ENCODE data around the gene ZNF318.

The ZNF318 gene

DNA sequence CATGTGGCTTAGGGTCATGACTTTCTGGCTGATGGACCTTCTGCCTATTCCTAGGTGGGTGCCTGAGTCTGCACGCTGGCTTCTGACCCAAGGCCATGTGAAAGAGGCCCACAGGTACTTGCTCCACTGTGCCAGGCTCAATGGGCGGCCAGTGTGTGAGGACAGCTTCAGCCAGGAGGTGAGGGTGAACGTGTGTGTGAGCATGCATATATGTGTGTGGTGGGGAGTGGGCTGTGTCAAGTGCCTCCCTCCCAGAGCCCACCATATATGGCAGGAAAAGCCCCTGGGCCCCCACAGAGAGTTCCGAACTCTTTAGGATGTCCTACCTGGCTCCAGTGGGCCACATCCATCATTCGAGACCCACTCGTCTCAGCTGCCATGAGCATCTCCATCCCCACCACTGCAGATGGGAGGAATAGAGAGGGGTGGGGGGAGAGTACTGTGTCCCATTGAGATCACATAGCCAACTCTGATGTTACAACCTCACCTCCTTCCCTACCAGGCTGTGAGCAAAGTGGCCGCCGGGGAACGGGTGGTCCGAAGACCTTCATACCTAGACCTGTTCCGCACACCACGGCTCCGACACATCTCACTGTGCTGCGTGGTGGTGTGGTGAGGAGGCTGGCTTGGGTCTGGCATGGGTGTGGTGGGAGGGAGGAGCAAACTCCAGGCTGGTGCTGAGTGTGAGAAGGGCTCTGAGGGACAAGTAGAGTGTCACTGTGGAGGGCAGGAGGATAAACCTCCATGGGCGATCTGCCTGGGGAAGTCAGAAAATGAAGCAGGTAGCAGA is 68.2 kb downstream of the ZNF318 start:
- Histone ChIP-seq H3K27ac (no peak overlapping the region), H3K27me3 (peaks cover 0 to 53% of the 10 kb centered on the region in 2 donors), H3K9me3 (no peaks in the 10 kb centered on the region), H3K4me1 (no peaks in the 10 kb centered on the region), H3K4me3 (no peak overlapping the region), H3K36me3 (no peaks in the 10 kb centered on the region)
- TF ChIP-seq, protein P1, sequence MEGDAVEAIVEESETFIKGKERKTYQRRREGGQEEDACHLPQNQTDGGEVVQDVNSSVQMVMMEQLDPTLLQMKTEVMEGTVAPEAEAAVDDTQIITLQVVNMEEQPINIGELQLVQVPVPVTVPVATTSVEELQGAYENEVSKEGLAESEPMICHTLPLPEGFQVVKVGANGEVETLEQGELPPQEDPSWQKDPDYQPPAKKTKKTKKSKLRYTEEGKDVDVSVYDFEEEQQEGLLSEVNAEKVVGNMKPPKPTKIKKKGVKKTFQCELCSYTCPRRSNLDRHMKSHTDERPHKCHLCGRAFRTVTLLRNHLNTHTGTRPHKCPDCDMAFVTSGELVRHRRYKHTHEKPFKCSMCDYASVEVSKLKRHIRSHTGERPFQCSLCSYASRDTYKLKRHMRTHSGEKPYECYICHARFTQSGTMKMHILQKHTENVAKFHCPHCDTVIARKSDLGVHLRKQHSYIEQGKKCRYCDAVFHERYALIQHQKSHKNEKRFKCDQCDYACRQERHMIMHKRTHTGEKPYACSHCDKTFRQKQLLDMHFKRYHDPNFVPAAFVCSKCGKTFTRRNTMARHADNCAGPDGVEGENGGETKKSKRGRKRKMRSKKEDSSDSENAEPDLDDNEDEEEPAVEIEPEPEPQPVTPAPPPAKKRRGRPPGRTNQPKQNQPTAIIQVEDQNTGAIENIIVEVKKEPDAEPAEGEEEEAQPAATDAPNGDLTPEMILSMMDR (IDR thresholded peaks at IDR 0.05), result no peak
- DNase-seq, result no peak
- intact Hi-C loops (cut with DNase I; ENCODE audit: low total_unique reads), result no loop called here

DNA sequence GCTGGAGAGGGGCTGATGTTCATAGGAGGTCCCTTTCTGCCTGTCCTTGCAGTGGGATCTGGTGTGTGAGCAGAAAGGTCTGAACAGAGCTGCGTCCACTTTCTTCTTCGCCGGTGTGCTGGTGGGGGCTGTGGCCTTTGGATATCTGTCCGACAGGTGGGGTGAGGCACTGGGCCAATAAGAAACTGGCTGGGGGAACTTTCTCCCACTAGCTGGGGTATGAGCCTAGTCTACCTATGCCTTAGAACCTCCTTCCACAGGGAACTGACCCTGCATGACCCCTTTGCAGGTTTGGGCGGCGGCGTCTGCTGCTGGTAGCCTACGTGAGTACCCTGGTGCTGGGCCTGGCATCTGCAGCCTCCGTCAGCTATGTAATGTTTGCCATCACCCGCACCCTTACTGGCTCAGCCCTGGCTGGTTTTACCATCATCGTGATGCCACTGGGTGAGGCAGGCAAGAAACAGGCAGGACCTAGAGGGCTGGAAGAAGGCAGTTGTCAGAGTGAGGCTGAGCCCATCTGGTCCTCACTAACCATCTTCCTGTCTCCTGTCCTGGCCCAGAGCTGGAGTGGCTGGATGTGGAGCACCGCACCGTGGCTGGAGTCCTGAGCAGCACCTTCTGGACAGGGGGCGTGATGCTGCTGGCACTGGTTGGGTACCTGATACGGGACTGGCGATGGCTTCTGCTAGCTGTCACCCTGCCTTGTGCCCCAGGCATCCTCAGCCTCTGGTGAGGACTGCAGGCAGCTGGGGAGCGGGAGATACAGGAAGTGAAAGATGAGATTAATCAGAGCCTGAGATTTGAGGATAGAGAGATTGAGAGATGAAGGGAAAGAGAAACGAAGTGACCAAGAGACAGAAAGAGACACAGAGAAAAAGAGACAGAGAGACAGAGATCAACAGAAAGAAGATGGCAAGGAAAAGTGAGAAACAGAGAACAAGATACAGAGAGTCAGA is 69.8 kb downstream of the ZNF318 start:
- Histone ChIP-seq H3K9me3 (no peaks in the 10 kb centered on the region), H3K27me3 (peaks cover 0 to 48% of the 10 kb centered on the region in 2 donors), H3K4me1 (no peaks in the 10 kb centered on the region), H3K4me3 (no peak overlapping the region), H3K27ac (no peak overlapping the region), H3K36me3 (no peaks in the 10 kb centered on the region)
- TF ChIP-seq, protein P1 (IDR thresholded peaks at IDR 0.05), result no peak
- intact Hi-C loops (cut with DNase I; ENCODE audit: low total_unique reads), result no loop called here
- no peak for DNase-seq

DNA sequence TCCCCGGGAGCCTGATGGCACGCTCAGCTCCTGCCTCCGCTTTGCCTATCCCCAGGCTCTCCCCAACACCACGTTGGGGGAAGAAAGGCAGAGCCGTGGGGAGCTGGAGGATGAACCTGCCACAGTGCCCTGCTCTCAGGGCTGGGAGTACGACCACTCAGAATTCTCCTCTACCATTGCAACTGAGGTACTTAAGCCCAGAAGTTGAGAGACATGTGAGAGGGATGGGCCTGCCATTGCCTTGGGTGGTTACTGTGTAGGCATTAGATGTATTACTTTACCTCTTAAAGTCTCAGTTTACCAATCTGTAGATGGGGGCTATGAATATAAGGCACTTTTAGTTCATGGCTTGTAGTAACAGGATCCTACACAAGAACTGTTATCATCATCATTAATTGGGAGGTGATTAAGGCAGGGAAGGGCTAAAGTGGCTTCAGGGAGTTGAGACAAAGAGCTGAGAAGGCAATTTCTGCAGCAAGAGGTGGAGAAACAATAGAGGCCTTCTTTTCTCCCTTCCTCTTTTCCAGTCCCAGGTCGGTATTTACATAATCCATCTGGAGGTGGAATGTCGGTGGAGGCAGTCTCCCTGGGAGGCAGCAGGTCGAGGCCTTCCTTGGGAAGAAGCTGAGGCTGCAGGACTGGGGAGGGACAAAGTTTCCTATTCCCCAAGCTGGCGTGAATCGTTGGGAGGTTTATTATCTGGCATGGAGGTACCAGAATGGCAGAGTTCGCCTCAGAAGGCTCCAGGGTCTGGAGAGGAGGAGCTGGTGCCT is 70.7 kb downstream of the ZNF318 start:
- no peak for DNase-seq
- Histone ChIP-seq H3K4me3 (no peak overlapping the region), H3K27me3 (peaks cover 0 to 48% of the 10 kb centered on the region in 2 donors), H3K27ac (no peak overlapping the region), H3K9me3 (no peaks in the 10 kb centered on the region), H3K4me1 (no peaks in the 10 kb centered on the region), H3K36me3 (no peaks in the 10 kb centered on the region)
- TF ChIP-seq, protein P1 (IDR thresholded peaks at IDR 0.05), result no peak
- intact Hi-C loops (cut with DNase I; ENCODE audit: low total_unique reads), result no loop called here

- Histone ChIP-seq H3K27ac (no peak within 1 kb of the TSS), H3K4me1 (no peaks in the 10 kb centered on the region), H3K4me3 (no peak within 1 kb of the TSS), H3K36me3 (no peaks in the 10 kb centered on the region), H3K9me3 (no peaks in the 10 kb centered on the region), H3K27me3 (peaks cover 0 to 48% of the 10 kb centered on the region in 2 donors)
- TF ChIP-seq, protein P1 (IDR thresholded peaks at IDR 0.05), result no peak
- intact Hi-C loops (cut with DNase I; ENCODE audit: low total_unique reads), result no loop called here
- no peak for DNase-seq
Measured at GRCh38 chr6:43297644-43298564, 71.5 kb downstream of the ZNF318 start, which contains the start of gene SLC22A7. SLC22A7 (plus strand) TSS chr6:43298260; CDS start chr6:43298359, 99 bp downstream.

Measured in tibial artery (tissue), 4 donors.